NT2/D1 (cell line): ENCODE data around the gene CHCHD5.

Source experiments
- DNase-seq: peaks from one replicate; pipeline ENCODE4 v3.0.0-alpha.2; 2011; ENCODE audit warnings: low read depth, low spot score
- H3K27me3 ChIP-seq: 2 replicates; pipeline ENCODE4 v1.6.0; 2011; ENCODE audit warnings: mild to moderate bottlenecking; ENCODE audit not compliant: insufficient read length, insufficient read depth
- H3K36me3 ChIP-seq: 2 replicates; pipeline ENCODE4 v1.6.1; 2011; ENCODE audit warnings: mild to moderate bottlenecking, low read length, mixed read lengths; ENCODE audit not compliant: insufficient read depth, insufficient read length
- H3K4me1 ChIP-seq: 2 replicates; pipeline ENCODE4 v1.5.1; 2011; ENCODE audit not compliant: insufficient read depth, insufficient read length
- H3K4me3 ChIP-seq: 2 replicates; pipeline ENCODE4 v1.5.1; 2011; ENCODE audit warnings: low read depth; ENCODE audit not compliant: insufficient read length
- H3K9ac ChIP-seq: 2 replicates; pipeline ENCODE4 v1.6.0; 2011; ENCODE audit warnings: low read depth; ENCODE audit not compliant: insufficient read length
- H3K9me3 ChIP-seq: 2 replicates; pipeline ENCODE4 v1.5.1; 2011; ENCODE audit warnings: mild to moderate bottlenecking, low read length; ENCODE audit not compliant: insufficient read depth
- SUZ12 ChIP-seq: IDR thresholded peaks from 2 replicates; pipeline ENCODE4 v1.6.1; 2011; ENCODE audit not compliant: insufficient read length, insufficient read depth; ENCODE audit errors: extremely low read depth
- YY1 ChIP-seq: IDR thresholded peaks from 2 replicates; pipeline ENCODE4 v1.6.1; 2011; ENCODE audit not compliant: insufficient read length, insufficient read depth
- ZNF274 ChIP-seq: IDR thresholded peaks from 2 replicates; pipeline ENCODE4 v1.6.1; 2011; ENCODE audit warnings: mild to moderate bottlenecking, low read depth, low read length

Gene CHCHD5

DNA sequence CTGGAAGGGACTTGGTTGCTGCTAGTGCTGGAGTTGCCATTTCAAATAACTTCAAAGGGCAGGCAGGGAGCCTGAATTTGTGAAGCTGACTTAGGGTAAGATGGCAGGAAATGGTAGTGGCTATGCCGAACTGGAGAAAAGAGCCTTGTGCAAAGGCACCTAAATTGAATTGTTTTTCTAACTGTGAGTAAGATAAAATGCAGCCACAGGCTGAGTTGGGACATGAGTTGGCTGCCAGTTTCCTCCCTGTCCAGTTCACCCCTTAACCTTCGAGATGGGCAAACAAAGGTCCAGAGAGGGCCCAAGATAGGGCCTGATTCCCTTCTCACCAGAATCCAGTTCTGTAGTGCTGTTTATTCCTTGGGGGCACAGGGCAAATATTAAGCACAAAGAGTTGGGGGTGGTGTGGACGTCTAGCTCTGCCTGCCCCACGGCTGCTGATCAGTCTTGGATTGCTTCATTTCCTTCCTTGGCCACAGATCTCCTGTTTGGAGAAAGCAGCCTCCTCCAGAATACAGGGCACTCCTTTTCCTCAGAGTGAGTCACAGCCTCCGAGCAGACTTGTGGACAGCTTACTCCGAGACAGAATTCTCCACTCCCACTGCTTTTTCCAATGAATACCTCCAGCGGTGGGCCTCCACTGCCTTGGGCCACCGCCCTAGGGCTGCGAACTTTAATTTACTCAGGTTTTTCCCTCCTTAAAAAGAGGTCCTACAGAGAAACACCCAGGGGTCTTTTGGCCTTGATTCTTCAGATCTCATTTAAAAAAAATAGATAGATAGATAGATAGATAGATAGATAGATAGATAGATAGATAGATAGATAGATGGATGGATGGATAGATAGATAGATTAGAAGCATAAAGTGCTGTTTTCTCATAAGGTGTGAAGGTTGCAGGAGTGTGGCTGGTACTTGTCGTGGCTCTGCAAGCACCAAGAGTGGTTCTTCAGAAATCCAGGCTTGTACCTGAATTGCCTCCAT, 42.9 kb downstream of the CHCHD5 start:
- TF ChIP-seq ZNF274 (no peak), SUZ12 (no peak), YY1 (no peak)
- H3K27me3 ChIP-seq, result no peaks in the 10 kb centered on the region
- H3K4me3 ChIP-seq, result no peak overlapping the region
- no peaks in the 10 kb centered on the region for H3K9me3 ChIP-seq
- H3K4me1 ChIP-seq, result peaks cover 10% of the 10 kb centered on the region
- no peak for DNase-seq
- H3K9ac ChIP-seq, result no peak overlapping the region
- no peaks in the 10 kb centered on the region for H3K36me3 ChIP-seq

DNA sequence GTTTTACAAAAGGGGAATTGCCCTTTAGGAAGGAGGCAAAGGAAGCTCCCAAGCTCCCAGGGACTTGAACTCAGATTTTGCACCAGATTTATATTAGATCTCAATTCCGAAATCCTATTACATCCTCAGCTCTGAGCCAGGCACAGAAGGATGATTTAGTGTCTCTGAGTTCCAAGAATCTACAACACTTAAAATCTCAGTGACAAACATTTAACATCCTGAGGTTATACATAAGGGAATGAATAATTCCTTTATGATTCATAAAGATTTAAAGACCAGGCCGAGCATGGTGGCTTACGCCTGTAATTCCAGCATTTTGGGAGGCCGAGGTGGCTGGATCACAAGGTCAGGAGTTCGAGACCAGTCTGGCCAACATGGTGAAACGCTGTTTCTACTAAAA, 44.8 kb downstream of the CHCHD5 start:
- Histone ChIP-seq H3K9me3 (no peaks in the 10 kb centered on the region), H3K4me3 (no peak overlapping the region), H3K36me3 (no peaks in the 10 kb centered on the region), H3K9ac (no peak overlapping the region), H3K27me3 (no peaks in the 10 kb centered on the region), H3K4me1 (peaks cover 10% of the 10 kb centered on the region)
- TF ChIP-seq SUZ12 (no peak), ZNF274 (no peak), YY1 (no peak)
- DNase-seq, result no peak

DNA sequence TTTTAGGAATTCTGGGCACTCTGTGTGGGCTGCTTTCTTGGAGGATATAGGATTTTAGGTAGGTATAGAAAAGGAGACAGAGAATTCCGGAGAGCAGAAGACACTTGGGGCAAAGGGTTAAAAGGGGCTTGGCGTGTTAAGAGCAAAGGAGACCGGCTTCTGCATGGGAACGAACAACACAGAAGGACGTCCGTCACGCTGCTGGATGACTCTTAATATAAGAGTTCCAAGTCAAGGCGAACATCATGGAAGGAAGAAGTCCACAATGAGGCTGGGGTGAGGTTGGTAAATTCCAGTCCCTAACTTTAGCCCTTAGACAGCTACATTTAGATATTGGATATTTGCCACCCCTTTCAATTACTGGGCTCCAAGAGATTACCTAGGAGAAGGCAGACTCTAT, 45.4 kb downstream of the CHCHD5 start:
- Histone ChIP-seq H3K9ac (no peak overlapping the region), H3K4me1 (peaks cover 10% of the 10 kb centered on the region), H3K9me3 (no peaks in the 10 kb centered on the region), H3K4me3 (no peak overlapping the region), H3K36me3 (no peaks in the 10 kb centered on the region), H3K27me3 (no peaks in the 10 kb centered on the region)
- no peak for DNase-seq
- TF ChIP-seq SUZ12 (no peak), YY1 (no peak), ZNF274 (no peak)

DNA sequence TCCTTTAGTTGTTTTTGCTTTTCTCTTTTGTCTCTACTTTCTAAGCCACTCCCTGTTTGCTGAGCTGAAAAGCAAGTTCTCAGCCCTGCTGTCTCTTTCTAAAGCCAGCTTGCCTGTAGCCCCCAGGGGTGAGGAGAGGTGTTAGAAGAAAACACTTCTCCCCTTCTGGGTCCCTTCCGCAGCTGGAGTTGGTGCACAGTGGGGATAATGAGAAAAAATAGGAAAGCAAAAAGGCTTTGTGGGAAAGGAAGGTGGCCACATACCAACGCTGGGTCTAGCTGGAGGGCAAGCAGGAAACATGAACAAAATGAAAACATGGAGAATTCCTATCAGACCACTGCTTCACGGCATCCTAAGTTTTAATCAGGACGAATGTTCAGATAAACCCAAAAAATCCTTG, 45.9 kb downstream of the CHCHD5 start:
- no peak overlapping the region for H3K4me3 ChIP-seq
- H3K36me3 ChIP-seq, result no peaks in the 10 kb centered on the region
- no peak overlapping the region for H3K9ac ChIP-seq
- H3K4me1 ChIP-seq, result peaks cover 10% of the 10 kb centered on the region
- DNase-seq, result no peak
- no peak for TF ChIP-seq YY1
- no peak for TF ChIP-seq ZNF274
- TF ChIP-seq SUZ12, result no peak
- H3K9me3 ChIP-seq, result no peaks in the 10 kb centered on the region
- no peaks in the 10 kb centered on the region for H3K27me3 ChIP-seq

DNA sequence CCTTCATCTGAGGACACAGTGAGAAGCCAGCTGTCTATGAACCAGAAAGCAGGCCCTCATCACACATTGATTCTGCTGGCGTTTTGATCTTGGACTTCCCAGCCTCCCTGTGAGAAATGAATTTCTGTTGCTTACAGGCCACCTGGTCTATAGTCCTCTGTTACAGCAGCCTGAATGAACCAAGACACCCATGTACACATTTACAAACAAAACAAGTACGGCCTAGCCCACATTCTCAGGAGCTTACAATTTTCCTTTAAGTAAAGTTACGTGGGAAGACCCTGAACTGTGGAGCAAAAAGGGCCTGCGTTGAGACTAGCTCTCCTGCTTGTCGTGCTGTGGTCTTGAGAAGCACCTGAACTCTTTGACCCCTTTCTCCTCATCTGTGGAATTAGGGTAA, 49.3 kb downstream of the CHCHD5 start:
- Histone ChIP-seq H3K9me3 (no peaks in the 10 kb centered on the region), H3K4me1 (peaks cover 6% of the 10 kb centered on the region), H3K27me3 (no peaks in the 10 kb centered on the region), H3K9ac (no peak overlapping the region), H3K4me3 (no peak overlapping the region), H3K36me3 (no peaks in the 10 kb centered on the region)
- TF ChIP-seq ZNF274 (no peak), YY1 (no peak), SUZ12 (no peak)
- no peak for DNase-seq

DNA sequence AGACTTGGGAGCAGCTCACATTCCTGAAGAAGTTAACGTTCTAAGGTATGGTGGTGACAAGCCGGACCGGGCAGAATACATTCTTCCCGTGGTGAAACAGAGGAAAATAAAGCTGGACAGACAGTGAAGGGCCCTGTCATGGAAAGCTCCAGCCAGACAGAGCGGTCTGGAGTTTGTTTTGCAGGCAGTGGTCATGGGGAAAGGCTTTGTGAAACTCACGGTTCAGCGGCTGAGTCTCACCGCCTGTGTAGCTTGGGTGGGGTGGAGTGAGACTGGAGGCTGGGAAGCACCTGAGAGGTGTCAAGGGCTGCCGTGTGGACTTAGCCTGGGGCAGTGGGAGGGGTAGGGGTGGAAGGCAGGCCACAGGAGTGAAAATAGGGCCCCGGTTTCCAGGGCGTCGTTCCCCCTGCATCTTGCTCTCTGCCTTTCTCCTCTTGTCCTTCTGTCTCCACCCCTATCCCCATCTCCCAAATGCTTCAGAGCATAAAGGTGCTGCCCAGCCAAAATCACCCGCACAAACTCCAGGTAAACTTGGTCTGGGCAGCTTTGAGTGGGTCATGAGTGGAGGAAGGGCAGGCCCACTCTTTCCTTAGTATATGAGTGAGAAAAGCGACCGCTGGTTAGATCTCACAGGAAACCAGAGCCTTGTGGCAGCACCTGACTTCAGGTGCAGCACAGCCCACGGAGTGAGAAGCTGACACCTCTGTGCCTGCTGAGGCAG, 49.9 kb downstream of the CHCHD5 start:
- H3K4me1 ChIP-seq, result peaks cover 6% of the 10 kb centered on the region
- H3K36me3 ChIP-seq, result no peaks in the 10 kb centered on the region
- H3K27me3 ChIP-seq, result no peaks in the 10 kb centered on the region
- H3K9me3 ChIP-seq, result no peaks in the 10 kb centered on the region
- H3K4me3 ChIP-seq, result no peak overlapping the region
- TF ChIP-seq ZNF274, result no peak
- TF ChIP-seq SUZ12, result no peak
- no peak for TF ChIP-seq YY1
- DNase-seq, result no peak
- no peak overlapping the region for H3K9ac ChIP-seq

DNA sequence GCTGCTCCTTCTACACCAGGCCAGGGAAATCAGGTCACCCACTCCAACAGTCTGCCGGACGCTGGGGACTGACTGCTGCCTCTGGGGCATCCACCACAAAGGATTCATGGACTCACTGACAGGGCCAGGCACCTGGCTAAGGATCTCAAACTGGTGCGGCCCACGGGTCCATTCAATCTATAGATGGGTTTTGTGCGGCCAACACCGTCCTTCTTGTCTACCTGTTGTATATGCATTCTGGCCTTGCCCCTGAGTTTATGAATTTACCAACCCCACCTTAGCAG, 50.4 kb downstream of the CHCHD5 start:
- no peaks in the 10 kb centered on the region for H3K9me3 ChIP-seq
- H3K4me1 ChIP-seq, result peaks cover 6% of the 10 kb centered on the region
- H3K4me3 ChIP-seq, result no peak overlapping the region
- H3K27me3 ChIP-seq, result no peaks in the 10 kb centered on the region
- no peak overlapping the region for H3K9ac ChIP-seq
- DNase-seq, result no peak
- H3K36me3 ChIP-seq, result no peaks in the 10 kb centered on the region
- no peak for TF ChIP-seq ZNF274
- no peak for TF ChIP-seq SUZ12
- TF ChIP-seq YY1, result no peak
